Measurements from ENCODE around the gene VPS37D.

DNA sequence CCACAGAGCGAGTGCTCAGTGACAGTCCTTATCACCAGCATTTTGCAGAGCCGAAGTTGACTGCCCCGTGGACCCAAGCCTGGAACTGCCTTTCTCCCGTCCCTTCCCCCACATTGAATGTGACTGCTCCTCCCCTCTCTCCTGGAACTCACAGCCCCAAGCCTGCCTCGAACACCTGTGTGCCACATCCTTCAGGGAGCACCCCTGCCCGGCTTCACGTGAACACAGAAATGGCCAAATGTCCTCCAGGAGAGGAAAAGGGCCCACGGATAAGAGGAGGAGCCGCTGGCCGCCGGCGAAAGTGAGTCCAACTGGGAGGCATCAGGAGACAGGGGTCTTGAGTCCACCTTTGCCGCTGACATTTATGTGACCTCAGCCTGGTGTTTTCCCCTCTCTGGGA, 35.6 kb downstream of the VPS37D start:
- TF ChIP-seq, protein P1, sequence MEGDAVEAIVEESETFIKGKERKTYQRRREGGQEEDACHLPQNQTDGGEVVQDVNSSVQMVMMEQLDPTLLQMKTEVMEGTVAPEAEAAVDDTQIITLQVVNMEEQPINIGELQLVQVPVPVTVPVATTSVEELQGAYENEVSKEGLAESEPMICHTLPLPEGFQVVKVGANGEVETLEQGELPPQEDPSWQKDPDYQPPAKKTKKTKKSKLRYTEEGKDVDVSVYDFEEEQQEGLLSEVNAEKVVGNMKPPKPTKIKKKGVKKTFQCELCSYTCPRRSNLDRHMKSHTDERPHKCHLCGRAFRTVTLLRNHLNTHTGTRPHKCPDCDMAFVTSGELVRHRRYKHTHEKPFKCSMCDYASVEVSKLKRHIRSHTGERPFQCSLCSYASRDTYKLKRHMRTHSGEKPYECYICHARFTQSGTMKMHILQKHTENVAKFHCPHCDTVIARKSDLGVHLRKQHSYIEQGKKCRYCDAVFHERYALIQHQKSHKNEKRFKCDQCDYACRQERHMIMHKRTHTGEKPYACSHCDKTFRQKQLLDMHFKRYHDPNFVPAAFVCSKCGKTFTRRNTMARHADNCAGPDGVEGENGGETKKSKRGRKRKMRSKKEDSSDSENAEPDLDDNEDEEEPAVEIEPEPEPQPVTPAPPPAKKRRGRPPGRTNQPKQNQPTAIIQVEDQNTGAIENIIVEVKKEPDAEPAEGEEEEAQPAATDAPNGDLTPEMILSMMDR (tag by site-specific recombination; IDR thresholded peaks at IDR 0.05) = no peak
- TF ChIP-seq, protein P2, sequence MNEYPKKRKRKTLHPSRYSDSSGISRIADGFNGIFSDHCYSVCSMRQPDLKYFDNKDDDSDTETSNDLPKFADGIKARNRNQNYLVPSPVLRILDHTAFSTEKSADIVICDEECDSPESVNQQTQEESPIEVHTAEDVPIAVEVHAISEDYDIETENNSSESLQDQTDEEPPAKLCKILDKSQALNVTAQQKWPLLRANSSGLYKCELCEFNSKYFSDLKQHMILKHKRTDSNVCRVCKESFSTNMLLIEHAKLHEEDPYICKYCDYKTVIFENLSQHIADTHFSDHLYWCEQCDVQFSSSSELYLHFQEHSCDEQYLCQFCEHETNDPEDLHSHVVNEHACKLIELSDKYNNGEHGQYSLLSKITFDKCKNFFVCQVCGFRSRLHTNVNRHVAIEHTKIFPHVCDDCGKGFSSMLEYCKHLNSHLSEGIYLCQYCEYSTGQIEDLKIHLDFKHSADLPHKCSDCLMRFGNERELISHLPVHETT (tag by site-specific recombination; IDR thresholded peaks at IDR 0.05) = no peak
- TF ChIP-seq ZNF121 (tag by site-specific recombination; IDR thresholded peaks at IDR 0.05) = no peak

All from HEK293 (cell line).